Measurements from ENCODE around the gene TRAF7. TPM values are rescaled to one million over a fixed set of nuclear protein-coding genes. Genes with fewer than 3 reads are reported as not detected.
A peak's percentile ranks its signal among the peaks of the same experiment; 100 is the strongest.
"Not testable (repeated sequence)": the region's sequence is repeated elsewhere in the genome, so short reads cannot be mapped to it uniquely, and the experiment has no call there.

TRAF7 gene
- total RNA-seq (2014; rRNA removed; shearing (Covaris generic)), result 147 and 153 TPM in 2 replicates

DNA sequence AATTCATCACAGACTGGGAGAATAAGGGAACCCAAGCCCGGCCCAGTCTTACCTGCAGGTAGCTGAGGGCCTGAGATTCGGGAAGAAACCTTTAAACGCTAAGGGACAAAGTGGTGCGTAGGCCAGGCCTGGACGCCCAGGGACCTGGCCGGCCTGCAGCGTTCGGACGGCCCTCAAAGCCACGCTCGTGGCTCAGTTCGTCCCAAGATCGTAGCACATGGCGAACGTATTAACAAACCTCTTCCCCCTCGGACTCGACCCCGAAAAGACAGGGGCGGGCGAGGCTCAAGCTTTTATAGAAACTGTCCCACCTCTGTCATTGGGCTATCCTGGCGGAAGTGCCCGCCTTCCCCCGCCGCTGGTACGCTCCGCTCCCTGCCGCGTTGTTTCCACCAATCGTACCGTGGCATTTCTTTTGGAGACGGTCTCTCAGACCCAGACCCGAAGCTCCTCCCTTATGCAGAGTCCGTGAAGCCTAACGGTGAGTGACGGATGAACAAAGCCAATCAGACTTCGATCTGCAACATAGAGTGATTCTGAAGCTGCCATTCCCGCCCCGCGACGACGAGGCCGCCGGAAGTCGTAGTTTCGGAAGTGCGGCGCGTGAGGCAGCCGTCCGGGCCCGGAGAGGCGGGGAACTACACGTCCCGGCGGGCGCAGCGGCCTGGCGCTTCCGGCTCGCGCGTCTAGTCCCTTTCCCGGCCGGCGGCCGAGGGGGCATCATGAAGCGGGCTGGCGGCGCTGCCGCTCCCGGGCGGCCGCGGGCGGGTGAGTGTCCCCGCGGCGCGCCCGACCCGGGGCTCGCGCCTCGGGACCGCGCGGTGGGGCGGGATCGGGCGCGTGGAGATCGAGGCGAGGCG, at the start of gene TRAF7:
Gene TRAF7, plus strand, starts transcription at position 692 of the 860 bp plus-strand sequence. CDS start 8,139 bp downstream, outside the sequence.
- DNase-seq, result peak; percentile 99
- H3K4me3 ChIP-seq (ENCODE audit: insufficient read depth, low read depth, low read length), result peak within 1 kb of the TSS; percentile 99
- H3K36me3 ChIP-seq (replicated peaks; ENCODE audit: control insufficient read depth, insufficient read depth, low read length), result peaks cover 22% of the 10 kb centered on the region
- H3K27me3 ChIP-seq (ENCODE audit: control insufficient read depth, insufficient read depth, low read length), result no peaks in the 10 kb centered on the region; the same call in 1 of the 2 replicates

DNA sequence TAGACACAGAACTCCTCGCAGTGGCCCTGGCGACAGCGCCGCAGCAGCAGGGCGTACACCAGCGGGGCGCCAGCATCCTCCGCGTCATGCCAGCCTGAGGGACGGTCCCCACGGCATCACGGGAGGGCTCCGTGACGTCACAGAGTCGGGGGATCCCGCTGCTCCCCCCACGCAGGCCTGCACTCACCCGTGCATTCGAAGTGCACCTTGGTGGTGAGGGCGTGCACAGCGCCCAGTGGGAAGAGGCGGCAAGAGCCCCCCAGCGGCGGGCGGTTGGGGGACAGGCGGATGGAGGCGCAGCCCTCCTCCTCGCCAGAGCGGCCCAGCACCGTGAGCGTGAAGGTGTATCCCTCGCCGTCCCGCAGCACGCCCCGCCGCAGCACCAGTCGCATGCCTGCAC, 49.4 kb upstream of the TRAF7 start:
- H3K4me3 ChIP-seq (ENCODE audit: insufficient read depth, low read depth, low read length); H3K36me3 ChIP-seq (replicated peaks; ENCODE audit: control insufficient read depth, insufficient read depth, low read length); DNase-seq; H3K27me3 ChIP-seq (ENCODE audit: control insufficient read depth, insufficient read depth, low read length): not testable (repeated sequence)

DNA sequence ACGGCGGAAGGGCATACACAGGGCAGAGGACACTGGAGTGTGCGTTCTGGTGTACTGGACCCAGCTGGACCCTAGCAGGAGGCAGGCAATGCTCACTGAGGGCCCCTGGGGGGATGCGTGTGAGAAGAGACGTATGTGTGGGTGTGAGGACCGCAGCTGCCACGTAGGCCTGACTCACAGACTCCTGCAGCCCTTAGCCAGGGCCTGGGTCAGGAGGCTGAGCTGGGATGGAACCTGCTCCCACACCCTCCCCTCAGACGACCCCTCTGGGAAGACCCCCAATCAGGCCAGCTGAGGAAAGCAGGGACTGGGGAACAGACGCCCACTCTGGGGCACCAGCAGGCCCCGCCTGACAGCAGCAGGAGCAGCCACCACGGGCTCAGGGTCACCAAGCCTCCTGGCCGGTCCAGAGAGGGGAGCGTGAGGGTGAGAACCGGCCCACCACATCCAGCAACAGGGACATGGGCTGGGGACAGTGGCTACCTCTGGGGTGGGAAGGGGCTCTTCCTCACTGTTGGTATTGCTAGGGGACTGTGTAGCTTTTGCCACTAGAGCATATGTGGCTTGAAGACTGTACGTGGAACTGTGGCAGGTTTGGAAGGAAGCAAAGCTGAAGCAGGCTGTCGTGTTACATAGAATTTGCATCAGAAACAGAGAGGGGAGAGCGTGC, 48.3 kb upstream of the TRAF7 start:
- not testable (repeated sequence) for DNase-seq; H3K27me3 ChIP-seq (ENCODE audit: control insufficient read depth, insufficient read depth, low read length)

GRCh38 chr16:2107791-2108125, 47.8 kb upstream of the TRAF7 start:
- DNase-seq; H3K4me3 ChIP-seq (ENCODE audit: insufficient read depth, low read depth, low read length); H3K27me3 ChIP-seq (ENCODE audit: control insufficient read depth, insufficient read depth, low read length); H3K36me3 ChIP-seq (replicated peaks; ENCODE audit: control insufficient read depth, insufficient read depth, low read length): not testable (repeated sequence)

More for the DNA sequence above, 48.3 kb upstream of the TRAF7 start:
- not testable (repeated sequence) for H3K36me3 ChIP-seq (replicated peaks; ENCODE audit: control insufficient read depth, insufficient read depth, low read length); H3K4me3 ChIP-seq (ENCODE audit: insufficient read depth, low read depth, low read length)

DNA sequence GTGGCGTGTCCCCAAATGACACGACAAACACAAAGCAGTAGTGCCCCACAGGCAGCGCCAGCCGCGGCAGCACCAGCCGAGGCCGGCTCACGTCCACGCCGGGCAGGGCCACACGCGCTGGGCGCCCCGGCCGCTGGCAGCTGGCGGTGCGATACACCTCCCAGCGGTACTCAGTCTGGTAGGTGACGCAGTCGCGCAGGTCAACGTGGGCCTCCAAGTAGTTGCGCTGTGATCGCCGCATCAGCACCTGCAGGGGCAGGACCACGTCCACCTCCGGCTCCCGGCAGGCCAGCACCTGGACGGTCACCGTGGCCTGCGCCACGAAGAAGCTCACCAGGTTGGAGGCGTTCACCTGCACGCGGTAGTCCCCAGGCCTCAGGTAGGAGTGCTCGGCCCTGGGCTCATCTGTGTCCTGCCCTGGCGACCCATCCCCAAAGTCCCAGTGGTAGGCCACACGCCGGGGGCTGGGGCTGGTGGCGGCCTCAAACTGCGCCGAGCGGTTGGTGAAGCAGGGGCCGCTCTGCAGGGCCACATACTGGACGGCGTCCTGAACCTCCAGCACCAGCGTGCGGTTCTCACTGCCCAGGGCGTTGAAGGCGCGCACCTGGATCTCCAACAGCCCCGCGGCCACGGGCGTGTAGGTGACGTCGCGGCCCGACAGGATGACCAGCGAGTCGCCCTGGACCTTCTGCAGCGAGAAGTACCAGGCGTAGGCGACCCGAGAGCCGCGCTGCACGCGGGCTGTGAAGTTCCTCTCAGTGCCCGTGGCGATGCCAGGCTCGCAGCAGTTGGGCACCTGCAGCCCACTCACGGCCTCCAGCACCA, 46.9 kb upstream of the TRAF7 start:
- H3K36me3 ChIP-seq (replicated peaks; ENCODE audit: control insufficient read depth, insufficient read depth, low read length); DNase-seq; H3K27me3 ChIP-seq (ENCODE audit: control insufficient read depth, insufficient read depth, low read length); H3K4me3 ChIP-seq (ENCODE audit: insufficient read depth, low read depth, low read length): not testable (repeated sequence)

GRCh38 chr16:2109271-2109580, 46.4 kb upstream of the TRAF7 start:
- not testable (repeated sequence) for H3K4me3 ChIP-seq (ENCODE audit: insufficient read depth, low read depth, low read length); H3K27me3 ChIP-seq (ENCODE audit: control insufficient read depth, insufficient read depth, low read length); H3K36me3 ChIP-seq (replicated peaks; ENCODE audit: control insufficient read depth, insufficient read depth, low read length); DNase-seq

GRCh38 chr16:2109872-2110271, 45.7 kb upstream of the TRAF7 start:
- not testable (repeated sequence) for DNase-seq; H3K27me3 ChIP-seq (ENCODE audit: control insufficient read depth, insufficient read depth, low read length); H3K4me3 ChIP-seq (ENCODE audit: insufficient read depth, low read depth, low read length); H3K36me3 ChIP-seq (replicated peaks; ENCODE audit: control insufficient read depth, insufficient read depth, low read length)

- H3K27me3 ChIP-seq (ENCODE audit: control insufficient read depth, insufficient read depth, low read length); H3K4me3 ChIP-seq (ENCODE audit: insufficient read depth, low read depth, low read length); H3K36me3 ChIP-seq (replicated peaks; ENCODE audit: control insufficient read depth, insufficient read depth, low read length): not testable (repeated sequence)
- DNase-seq, result peak; percentile 42
These were observed 45.1 kb upstream of the TRAF7 start for GRCh38 chr16:2110332-2111008.

GRCh38 chr16:2111009-2111353, 44.6 kb upstream of the TRAF7 start:
- DNase-seq; H3K4me3 ChIP-seq (ENCODE audit: insufficient read depth, low read depth, low read length); H3K36me3 ChIP-seq (replicated peaks; ENCODE audit: control insufficient read depth, insufficient read depth, low read length); H3K27me3 ChIP-seq (ENCODE audit: control insufficient read depth, insufficient read depth, low read length): not testable (repeated sequence)

- not testable (repeated sequence) for DNase-seq; H3K4me3 ChIP-seq (ENCODE audit: insufficient read depth, low read depth, low read length); H3K27me3 ChIP-seq (ENCODE audit: control insufficient read depth, insufficient read depth, low read length); H3K36me3 ChIP-seq (replicated peaks; ENCODE audit: control insufficient read depth, insufficient read depth, low read length)
These were observed 43.9 kb upstream of the TRAF7 start for GRCh38 chr16:2111412-2112335.

- not testable (repeated sequence) for H3K27me3 ChIP-seq (ENCODE audit: control insufficient read depth, insufficient read depth, low read length); DNase-seq; H3K4me3 ChIP-seq (ENCODE audit: insufficient read depth, low read depth, low read length); H3K36me3 ChIP-seq (replicated peaks; ENCODE audit: control insufficient read depth, insufficient read depth, low read length)
These were observed 43.0 kb upstream of the TRAF7 start for GRCh38 chr16:2112539-2113106.

GRCh38 chr16:2114225-2114624, 41.4 kb upstream of the TRAF7 start:
- not testable (repeated sequence) for H3K27me3 ChIP-seq (ENCODE audit: control insufficient read depth, insufficient read depth, low read length); DNase-seq; H3K36me3 ChIP-seq (replicated peaks; ENCODE audit: control insufficient read depth, insufficient read depth, low read length); H3K4me3 ChIP-seq (ENCODE audit: insufficient read depth, low read depth, low read length)

DNA sequence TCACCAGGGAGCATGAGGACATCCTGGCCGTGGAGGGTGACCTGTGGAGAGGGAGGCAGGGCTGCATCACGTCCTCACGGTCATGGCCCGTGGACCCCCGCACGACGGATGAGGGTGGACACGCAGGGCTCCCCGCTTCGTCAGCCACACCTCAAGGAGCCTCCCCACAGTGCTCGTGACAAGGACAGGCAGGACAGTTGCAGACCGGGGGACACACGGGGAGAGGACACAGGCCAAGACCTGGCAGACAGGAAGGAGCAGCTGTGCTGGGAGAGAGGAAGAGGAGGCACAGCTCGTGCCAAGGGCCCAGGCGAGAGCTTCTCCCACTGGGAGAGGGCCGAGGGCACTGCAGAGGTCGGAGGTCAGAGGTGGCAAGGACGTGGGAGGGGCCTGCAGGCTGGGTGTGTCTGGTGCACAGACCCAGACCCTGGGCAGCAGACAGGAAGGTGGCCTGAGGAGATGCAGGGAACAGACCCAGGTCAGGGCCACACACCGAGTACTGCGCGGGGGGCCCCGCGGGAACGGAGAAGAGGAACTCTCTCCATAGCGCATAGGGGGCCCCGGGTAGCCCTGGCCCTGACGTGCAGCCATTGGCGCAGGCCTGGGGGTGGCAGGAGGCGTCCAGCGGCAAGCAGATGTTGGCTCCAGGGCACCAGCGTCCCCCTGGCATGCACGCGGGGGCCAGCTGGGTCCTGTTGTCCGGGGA, 40.5 kb upstream of the TRAF7 start:
- not testable (repeated sequence) for H3K4me3 ChIP-seq (ENCODE audit: insufficient read depth, low read depth, low read length); H3K36me3 ChIP-seq (replicated peaks; ENCODE audit: control insufficient read depth, insufficient read depth, low read length); DNase-seq; H3K27me3 ChIP-seq (ENCODE audit: control insufficient read depth, insufficient read depth, low read length)
